K562 (cell line): ENCODE results near the gene ANKLE1. TPM values are rescaled to one million over a fixed set of nuclear protein-coding genes. Genes with fewer than 3 reads are reported as not detected.

ENCODE experiments used
- BACH1 ChIP-seq: fragments of 200-800 bp; sonication (Bioruptor generic); IDR thresholded peaks from 2 replicates; pipeline ENCODE4 v1.6.1; 2016; ENCODE audit warnings: missing genetic modification characterization, missing compliant biosample characterization
- CBX8 ChIP-seq: fragments of 200-600 bp; sonication (generic); IDR thresholded peaks from 2 replicates; pipeline ENCODE4 v1.6.1; 2012; ENCODE audit warnings: borderline replicate concordance, mixed run types, low read depth, mild to moderate bottlenecking, moderate library complexity, mixed read lengths, low read length, control low read depth, inconsistent platforms; ENCODE audit not compliant: poor library complexity, severe bottlenecking; ENCODE audit errors: extremely low read depth
- DPF2 ChIP-seq: fragments of 450-650 bp; IDR thresholded peaks from 2 replicates; pipeline ENCODE4 v1.6.1; 2016
- ESRRA ChIP-seq: fragments of 450-650 bp; IDR thresholded peaks from 2 replicates; pipeline ENCODE4 v1.6.1; 2014; ENCODE audit warnings: low read depth, mild to moderate bottlenecking, moderate library complexity, borderline replicate concordance
- FOXA3 ChIP-seq, 2 experiments: fragments of 450-650 bp in 1 of 2; sonication (generic) in 1 of 2; formaldehyde crosslinking; IDR thresholded peaks in 1 of 2; conservative IDR thresholded peaks in 1 of 2; 2 replicates each; pipeline versions ENCODE4 v1.4.0 to v1.8.0; 2020 to 2022; ENCODE audit warnings: mild to moderate bottlenecking in 2 of 2, missing genetic modification reagents in 1 of 2
- GTF2E2 ChIP-seq: fragments of 200-800 bp; sonication (Bioruptor generic); IDR thresholded peaks from 2 replicates; pipeline ENCODE4 v1.6.1; 2016; ENCODE audit warnings: missing genetic modification characterization, missing compliant biosample characterization
- HDAC8 ChIP-seq: fragments of 450-650 bp; IDR thresholded peaks from 2 replicates; pipeline ENCODE4 v1.6.1; 2016; ENCODE audit warnings: mild to moderate bottlenecking, missing genetic modification characterization, moderate library complexity, missing compliant biosample characterization
- KDM1A ChIP-seq, 2 experiments: fragments of 450-650 bp; IDR thresholded peaks; 2 replicates each; pipeline ENCODE4 v1.6.1; 2016; ENCODE audit warnings: mild to moderate bottlenecking in 2 of 2
- KLF6 ChIP-seq: fragments of 250-450 bp; sonication (Bioruptor Pico); IDR thresholded peaks from 2 replicates; pipeline ENCODE4 v1.4.0; 2020; ENCODE audit warnings: mild to moderate bottlenecking, moderate library complexity, borderline replicate concordance
- MIER1 ChIP-seq: fragments of 450-650 bp; IDR thresholded peaks from 2 replicates; pipeline ENCODE4 v1.6.1; 2016; ENCODE audit warnings: antibody characterized with exemption, mild to moderate bottlenecking, low read depth
- MYC ChIP-seq, 2 experiments: fragments of 250-450 bp in 1 of 2; sonication (Bioruptor Pico) in 1 of 2; IDR thresholded peaks; 2 replicates each; pipeline versions ENCODE4 v1.5.1 to v1.6.1; 2012 to 2021; ENCODE audit warnings: low read depth in 2 of 2, borderline replicate concordance in 1 of 2, improper control_type of control experiment in 1 of 2, low read length in 1 of 2, mild to moderate bottlenecking in 1 of 2, moderate library complexity in 1 of 2
- NCOA1 ChIP-seq: fragments of 450-650 bp; IDR thresholded peaks from 2 replicates; pipeline ENCODE4 v1.6.1; 2016; ENCODE audit warnings: low read depth
- NFIC ChIP-seq: fragments of 450-650 bp; IDR thresholded peaks from 2 replicates; pipeline ENCODE4 v1.6.1; 2017; ENCODE audit warnings: mild to moderate bottlenecking, inconsistent platforms
- RBM25 ChIP-seq: fragments of 200-400 bp; formaldehyde crosslinking; IDR thresholded peaks from 2 replicates; pipeline ENCODE4 v1.6.1; 2018; ENCODE audit warnings: low read length, low read depth, moderate library complexity; ENCODE audit not compliant: severe bottlenecking
- TOE1 ChIP-seq, 2 experiments: fragments of 450-650 bp in 1 of 2; sonication (generic) in 1 of 2; formaldehyde crosslinking in 1 of 2; IDR thresholded peaks; 2 replicates each; pipeline versions ENCODE4 v1.7.1 to v1.8.0; 2016 to 2022; ENCODE audit warnings: borderline replicate concordance in 2 of 2, mild to moderate bottlenecking in 2 of 2, antibody characterized with exemption in 1 of 2, inconsistent platforms in 1 of 2, low read depth in 1 of 2, missing genetic modification reagents in 1 of 2, moderate library complexity in 1 of 2
- polyA plus RNA-seq, 8 experiments: library from polyadenylated mRNA; depleted of rRNA in 4 of 8; stranded (reverse) in 5 of 8; unstranded in 3 of 8; fragments of >200 nt; fragmentation: Nextera tagmentation in 2 of 8; fragmentation: Illumina TruSeq in 1 of 8; extraction: Ambion mirVana in 2 of 8; extraction: Trizol in 1 of 8; gene quantifications; 2 replicates each; pipeline versions ENCODE4 v1.2.1 to v1.2.3, GENCODE V29; 2011 to 2014; ENCODE audit warnings: inconsistent platforms in 1 of 8, missing spikeins in 1 of 8
- total RNA-seq, 7 experiments: library from RNA; depleted of rRNA in 6 of 7; stranded (reverse); fragments of >200 nt in 6 of 7; fragmentation: Illumina TruSeq in 2 of 7; extraction: Trizol in 2 of 7; gene quantifications; 2 replicates each; pipeline versions ENCODE4 v1.2.1 to v1.2.3, GENCODE V29; 2011 to 2021; ENCODE audit warnings: low replicate concordance in 1 of 7
- TF ChIP-seq, protein P1 (sequence below), 2 experiments: fragments of 450-650 bp; conservative IDR thresholded peaks; 2 replicates each; pipeline ENCODE4 v1.6.1; 2017; ENCODE audit warnings: mild to moderate bottlenecking in 2 of 2, moderate library complexity in 2 of 2
- TF ChIP-seq, protein P2 (sequence below), 3 experiments: IDR thresholded peaks in 2 of 3; conservative IDR thresholded peaks in 1 of 3; 2 replicates each; pipeline ENCODE4 v1.5.1; 2011 to 2012; ENCODE audit warnings: low read length in 3 of 3, mild to moderate bottlenecking in 3 of 3, control low read depth in 2 of 3, improper control_type of control experiment in 1 of 3, inconsistent platforms in 1 of 3, low read depth in 1 of 3, mixed read lengths in 1 of 3, moderate library complexity in 1 of 3; ENCODE audit not compliant: insufficient read depth in 2 of 3
- TF ChIP-seq, protein P3 (sequence below), 2 experiments: IDR thresholded peaks in 1 of 2; conservative IDR thresholded peaks in 1 of 2; 2 replicates each; pipeline ENCODE4 v1.6.1; 2016; ENCODE audit warnings: low read depth in 2 of 2, mild to moderate bottlenecking in 1 of 2, missing compliant biosample characterization in 1 of 2, missing genetic modification characterization in 1 of 2, moderate library complexity in 1 of 2

The ANKLE1 gene
- total and polyA plus RNA-seq, 9 of the 15 experiments (the other 6 are each of a cell fraction or from before 2014, with no cell fraction given), result 0.63 to 9.2 (median 2.9) TPM

DNA sequence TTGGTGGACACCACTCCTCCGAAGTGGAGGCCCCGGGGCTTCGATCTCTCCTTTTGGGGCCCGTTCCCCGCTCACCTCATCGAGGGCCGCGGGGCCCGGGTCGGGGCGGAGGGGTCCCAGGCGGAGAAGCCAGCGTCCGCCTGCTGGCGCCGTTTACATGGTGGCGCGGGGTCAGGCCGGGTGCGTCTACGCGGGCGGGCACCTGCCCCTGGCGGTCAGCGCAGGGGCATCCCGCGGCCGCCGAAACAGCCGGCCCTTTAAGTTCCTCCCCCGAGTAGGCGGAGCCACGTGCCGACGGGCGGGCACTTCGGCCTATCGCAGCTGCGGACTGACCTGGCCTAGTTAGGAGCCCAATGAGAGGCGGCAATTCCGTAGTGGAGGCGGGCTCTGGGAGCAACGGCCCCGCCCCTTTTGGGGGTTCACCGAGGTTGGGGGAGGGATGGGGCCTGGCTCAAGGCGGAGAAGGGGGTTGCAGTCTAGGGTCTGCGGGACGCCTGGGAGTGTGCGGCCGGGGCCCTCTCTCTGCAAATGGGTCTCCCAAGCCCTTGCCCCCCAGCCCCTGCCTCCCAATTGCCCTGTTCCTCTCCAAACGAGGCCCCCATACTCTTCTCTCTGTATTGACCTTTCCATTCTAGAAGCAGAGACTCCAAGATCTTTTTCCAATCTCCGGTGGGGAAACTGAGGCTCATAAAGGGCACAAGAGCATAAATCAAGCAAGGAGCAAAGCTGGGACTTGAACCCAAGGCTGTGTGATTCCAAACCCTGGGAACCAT, 21.7 kb downstream of the ANKLE1 start, which contains the start of gene ABHD8 (continued):
- TF ChIP-seq FOXA3 (CRISPR knock-in tag; conservative IDR thresholded peaks at IDR 0.05 in 1 of 2, IDR thresholded peaks at IDR 0.05 in 1 of 2) (peak in 1 of 2 experiments; percentile 72; a peak in 1 of 4 replicates), GTF2E2 (tag) (no peak), DPF2 (no peak), KLF6 (no peak), CBX8 (no peak), NCOA1 (no peak), NFIC (0 out of 2 replicates have a peak, but pooled peaks have one; percentile 22), ESRRA (peak; percentile 61; the same call in 1 of the 2 replicates), KDM1A (IDR thresholded peaks at IDR 0.05) (no peak), HDAC8 (tag) (no peak), MYC (IDR thresholded peaks at IDR 0.05; ENCODE audit: low read depth, low read length) (peak; percentile 51), MYC (CRISPR knock-in tag; IDR thresholded peaks at IDR 0.05; ENCODE audit: borderline replicate concordance, low read depth) (no peak), RBM25 (peak; percentile 96), TOE1 (IDR thresholded peaks at IDR 0.05; ENCODE audit: borderline replicate concordance) (peak; percentile 87), TOE1 (CRISPR knock-in tag; IDR thresholded peaks at IDR 0.05; ENCODE audit: borderline replicate concordance, low read depth) (no peak), MIER1 (no peak), BACH1 (tag) (no peak)
- TF ChIP-seq, protein P1, sequence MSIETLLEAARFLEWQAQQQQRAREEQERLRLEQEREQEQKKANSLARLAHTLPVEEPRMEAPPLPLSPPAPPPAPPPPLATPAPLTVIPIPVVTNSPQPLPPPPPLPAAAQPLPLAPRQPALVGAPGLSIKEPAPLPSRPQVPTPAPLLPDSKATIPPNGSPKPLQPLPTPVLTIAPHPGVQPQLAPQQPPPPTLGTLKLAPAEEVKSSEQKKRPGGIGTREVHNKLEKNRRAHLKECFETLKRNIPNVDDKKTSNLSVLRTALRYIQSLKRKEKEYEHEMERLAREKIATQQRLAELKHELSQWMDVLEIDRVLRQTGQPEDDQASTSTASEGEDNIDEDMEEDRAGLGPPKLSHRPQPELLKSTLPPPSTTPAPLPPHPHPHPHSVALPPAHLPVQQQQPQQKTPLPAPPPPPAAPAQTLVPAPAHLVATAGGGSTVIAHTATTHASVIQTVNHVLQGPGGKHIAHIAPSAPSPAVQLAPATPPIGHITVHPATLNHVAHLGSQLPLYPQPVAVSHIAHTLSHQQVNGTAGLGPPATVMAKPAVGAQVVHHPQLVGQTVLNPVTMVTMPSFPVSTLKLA (conservative IDR thresholded peaks at IDR 0.05), result peak; percentile 78 to 86
- TF ChIP-seq, protein P2, sequence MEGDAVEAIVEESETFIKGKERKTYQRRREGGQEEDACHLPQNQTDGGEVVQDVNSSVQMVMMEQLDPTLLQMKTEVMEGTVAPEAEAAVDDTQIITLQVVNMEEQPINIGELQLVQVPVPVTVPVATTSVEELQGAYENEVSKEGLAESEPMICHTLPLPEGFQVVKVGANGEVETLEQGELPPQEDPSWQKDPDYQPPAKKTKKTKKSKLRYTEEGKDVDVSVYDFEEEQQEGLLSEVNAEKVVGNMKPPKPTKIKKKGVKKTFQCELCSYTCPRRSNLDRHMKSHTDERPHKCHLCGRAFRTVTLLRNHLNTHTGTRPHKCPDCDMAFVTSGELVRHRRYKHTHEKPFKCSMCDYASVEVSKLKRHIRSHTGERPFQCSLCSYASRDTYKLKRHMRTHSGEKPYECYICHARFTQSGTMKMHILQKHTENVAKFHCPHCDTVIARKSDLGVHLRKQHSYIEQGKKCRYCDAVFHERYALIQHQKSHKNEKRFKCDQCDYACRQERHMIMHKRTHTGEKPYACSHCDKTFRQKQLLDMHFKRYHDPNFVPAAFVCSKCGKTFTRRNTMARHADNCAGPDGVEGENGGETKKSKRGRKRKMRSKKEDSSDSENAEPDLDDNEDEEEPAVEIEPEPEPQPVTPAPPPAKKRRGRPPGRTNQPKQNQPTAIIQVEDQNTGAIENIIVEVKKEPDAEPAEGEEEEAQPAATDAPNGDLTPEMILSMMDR (IDR thresholded peaks at IDR 0.05 in 2 of 3, conservative IDR thresholded peaks at IDR 0.05 in 1 of 3; ENCODE audit: insufficient read depth in 2 of 3, low read depth in 1 of 3, low read length in 3 of 3), result peak; percentile 70 to 89 (median 70); a peak in 5 of 6 replicates
- TF ChIP-seq, protein P3, sequence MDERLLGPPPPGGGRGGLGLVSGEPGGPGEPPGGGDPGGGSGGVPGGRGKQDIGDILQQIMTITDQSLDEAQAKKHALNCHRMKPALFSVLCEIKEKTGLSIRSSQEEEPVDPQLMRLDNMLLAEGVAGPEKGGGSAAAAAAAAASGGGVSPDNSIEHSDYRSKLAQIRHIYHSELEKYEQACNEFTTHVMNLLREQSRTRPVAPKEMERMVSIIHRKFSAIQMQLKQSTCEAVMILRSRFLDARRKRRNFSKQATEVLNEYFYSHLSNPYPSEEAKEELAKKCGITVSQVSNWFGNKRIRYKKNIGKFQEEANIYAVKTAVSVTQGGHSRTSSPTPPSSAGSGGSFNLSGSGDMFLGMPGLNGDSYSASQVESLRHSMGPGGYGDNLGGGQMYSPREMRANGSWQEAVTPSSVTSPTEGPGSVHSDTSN (CRISPR knock-in tag; IDR thresholded peaks at IDR 0.05; ENCODE audit: low read depth), result peak; percentile 95
- TF ChIP-seq, protein P3 (tag; conservative IDR thresholded peaks at IDR 0.05; ENCODE audit: low read depth), result peak; percentile 97
